Epithelial cell of esophagus (primary cell): ENCODE measurements around the gene KIF1A.

Source experiments
- DNase-seq: peaks from one replicate; pipeline ENCODE4 v3.0.0; 2010; ENCODE audit warnings: low read depth
- H3K4me3 ChIP-seq: 2 replicates; pipeline ENCODE4 v1.5.1; 2011; ENCODE audit warnings: mild to moderate bottlenecking, low read length, control low read depth
- CTCF ChIP-seq: IDR thresholded peaks from 2 replicates; pipeline ENCODE4 v1.5.1; 2011; ENCODE audit warnings: low read depth, mild to moderate bottlenecking, low read length, control low read depth, inconsistent platforms; ENCODE audit not compliant: insufficient read depth; ENCODE audit errors: missing control alignments

The KIF1A gene

GRCh38 chr2:240769096-240769495 is 50.9 kb downstream of the KIF1A start:
- no peak for DNase-seq
- H3K4me3 ChIP-seq: no peak overlapping the region
- TF ChIP-seq CTCF: no peak

GRCh38 chr2:240768216-240768615 is 51.8 kb downstream of the KIF1A start:
- no peak overlapping the region for H3K4me3 ChIP-seq
- DNase-seq: no peak
- no peak for TF ChIP-seq CTCF

- no peak overlapping the region for H3K4me3 ChIP-seq
- TF ChIP-seq CTCF: no peak
- no peak for DNase-seq
Measured at GRCh38 chr2:240767341-240767740, 52.7 kb downstream of the KIF1A start.

- TF ChIP-seq CTCF: no peak
- DNase-seq: no peak
- no peak overlapping the region for H3K4me3 ChIP-seq
Measured at GRCh38 chr2:240766072-240766471, 53.9 kb downstream of the KIF1A start.

GRCh38 chr2:240765007-240765406 is 55.0 kb downstream of the KIF1A start:
- no peak for DNase-seq
- TF ChIP-seq CTCF: no peak
- no peak overlapping the region for H3K4me3 ChIP-seq

GRCh38 chr2:240764605-240765004 is 55.4 kb downstream of the KIF1A start:
- no peak for TF ChIP-seq CTCF
- no peak for DNase-seq

GRCh38 chr2:240762971-240763370 is 57.0 kb downstream of the KIF1A start:
- no peak for TF ChIP-seq CTCF
- no peak for DNase-seq
- no peak overlapping the region for H3K4me3 ChIP-seq

More at GRCh38 chr2:240764605-240765004, 55.4 kb downstream of the KIF1A start:
- no peak overlapping the region for H3K4me3 ChIP-seq
